ENCODE data around the gene SVOP.

Gene SVOP

DNA sequence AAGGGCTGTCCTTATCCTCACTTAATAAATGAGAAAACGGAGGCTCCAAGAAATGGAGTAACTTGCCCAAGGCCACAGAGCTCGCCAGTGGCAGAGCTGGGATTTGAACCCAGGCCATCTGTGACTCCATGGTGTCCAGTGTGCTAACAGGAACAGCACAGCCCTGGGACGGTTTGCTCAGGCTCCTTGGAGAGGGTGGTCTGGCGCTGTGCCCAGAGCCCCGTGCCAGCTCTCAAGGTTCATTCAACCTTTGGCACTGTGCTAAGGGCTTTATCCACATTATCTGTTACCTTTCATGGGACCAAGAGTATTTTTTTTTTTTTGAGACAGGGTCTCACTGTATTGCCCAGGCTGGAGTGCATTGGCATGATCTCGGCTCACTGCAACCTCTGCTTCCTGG is 132.8 kb downstream of the SVOP start:
- H3K4me3 ChIP-seq (ENCODE audit: control insufficient read depth, low read depth, low read length) = no peak overlapping the region
- TF ChIP-seq, protein P1, sequence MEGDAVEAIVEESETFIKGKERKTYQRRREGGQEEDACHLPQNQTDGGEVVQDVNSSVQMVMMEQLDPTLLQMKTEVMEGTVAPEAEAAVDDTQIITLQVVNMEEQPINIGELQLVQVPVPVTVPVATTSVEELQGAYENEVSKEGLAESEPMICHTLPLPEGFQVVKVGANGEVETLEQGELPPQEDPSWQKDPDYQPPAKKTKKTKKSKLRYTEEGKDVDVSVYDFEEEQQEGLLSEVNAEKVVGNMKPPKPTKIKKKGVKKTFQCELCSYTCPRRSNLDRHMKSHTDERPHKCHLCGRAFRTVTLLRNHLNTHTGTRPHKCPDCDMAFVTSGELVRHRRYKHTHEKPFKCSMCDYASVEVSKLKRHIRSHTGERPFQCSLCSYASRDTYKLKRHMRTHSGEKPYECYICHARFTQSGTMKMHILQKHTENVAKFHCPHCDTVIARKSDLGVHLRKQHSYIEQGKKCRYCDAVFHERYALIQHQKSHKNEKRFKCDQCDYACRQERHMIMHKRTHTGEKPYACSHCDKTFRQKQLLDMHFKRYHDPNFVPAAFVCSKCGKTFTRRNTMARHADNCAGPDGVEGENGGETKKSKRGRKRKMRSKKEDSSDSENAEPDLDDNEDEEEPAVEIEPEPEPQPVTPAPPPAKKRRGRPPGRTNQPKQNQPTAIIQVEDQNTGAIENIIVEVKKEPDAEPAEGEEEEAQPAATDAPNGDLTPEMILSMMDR (IDR thresholded peaks at IDR 0.05; ENCODE audit: control insufficient read depth, insufficient read depth, low read depth, low read length, missing control alignments) = no peak
- DNase-seq (ENCODE audit: low read depth) = no peak

GRCh38 chr12:108886873-108887629 is 133.8 kb downstream of the SVOP start:
- TF ChIP-seq, protein P1 (IDR thresholded peaks at IDR 0.05; ENCODE audit: control insufficient read depth, insufficient read depth, low read depth, low read length, missing control alignments) = no peak
- H3K4me3 ChIP-seq (ENCODE audit: control insufficient read depth, low read depth, low read length) = no peak overlapping the region
- no peak for DNase-seq (ENCODE audit: low read depth)

DNA sequence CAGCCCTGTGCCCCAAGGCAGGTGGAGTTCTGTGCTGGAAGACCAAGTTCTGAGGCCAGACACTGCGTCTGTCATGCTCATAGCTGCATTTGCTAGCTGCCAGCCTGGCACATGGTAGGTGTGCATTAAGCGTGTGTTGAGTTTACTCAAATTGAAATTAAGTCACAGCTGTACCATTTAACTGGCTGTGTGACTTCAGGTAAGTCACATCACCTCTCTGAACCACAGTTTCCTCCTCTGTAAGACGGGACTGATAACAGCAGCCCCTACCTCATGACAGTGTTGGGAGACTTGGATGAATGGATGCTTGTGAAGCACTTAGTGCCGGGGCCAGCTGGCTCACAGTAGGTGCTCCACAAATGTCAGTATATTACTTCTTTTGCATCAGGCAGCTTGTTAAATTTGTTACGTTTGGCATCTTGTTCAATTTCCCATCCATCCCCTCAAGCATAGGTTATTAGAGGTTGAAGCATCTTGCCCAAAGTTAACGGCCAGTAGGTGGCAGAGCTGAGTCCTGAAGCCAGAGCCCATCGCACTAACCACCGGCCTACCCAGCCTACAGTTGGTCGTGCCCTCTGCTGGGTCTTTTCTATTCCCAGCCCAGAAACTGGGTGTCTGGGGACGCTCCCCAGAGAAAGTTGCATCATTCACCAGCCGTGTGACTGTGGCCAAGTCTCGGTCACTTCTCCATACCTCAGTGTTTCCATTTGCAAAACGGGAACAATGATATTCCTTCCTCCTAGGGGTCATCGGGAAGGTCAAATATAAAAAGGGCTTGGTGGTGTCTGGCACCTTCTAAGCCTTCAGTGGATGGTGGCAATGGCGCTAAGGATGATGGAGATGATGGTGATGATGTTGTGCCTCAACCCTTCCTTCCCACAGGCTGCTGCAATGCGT is 136.5 kb downstream of the SVOP start:
- H3K4me3 ChIP-seq (ENCODE audit: control insufficient read depth, low read depth, low read length) = no peak overlapping the region
- no peak for DNase-seq (ENCODE audit: low read depth)
- TF ChIP-seq, protein P1 (IDR thresholded peaks at IDR 0.05; ENCODE audit: control insufficient read depth, insufficient read depth, low read depth, low read length, missing control alignments) = peak; percentile 57

DNA sequence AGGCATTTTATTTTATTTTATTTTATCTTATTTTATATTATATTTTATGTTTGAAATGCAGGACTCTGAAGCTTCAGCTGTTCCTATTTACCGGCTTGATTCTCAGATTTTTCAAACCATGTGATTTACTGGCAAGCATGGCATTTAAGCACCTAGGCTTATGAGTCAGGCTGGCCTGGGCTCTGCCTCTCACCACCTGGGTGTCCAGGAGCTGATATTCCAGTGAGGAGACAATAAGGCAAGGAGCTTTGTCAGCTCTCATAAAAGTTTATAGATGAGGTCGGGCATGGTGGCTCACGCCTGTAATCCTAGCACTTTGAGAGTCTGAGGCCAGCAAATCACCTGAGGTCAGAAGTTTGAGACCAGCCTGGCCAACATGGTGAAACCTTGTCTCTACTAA is 138.9 kb downstream of the SVOP start:
- DNase-seq (ENCODE audit: low read depth) = no peak
- TF ChIP-seq, protein P1 (IDR thresholded peaks at IDR 0.05; ENCODE audit: control insufficient read depth, insufficient read depth, low read depth, low read length, missing control alignments) = no peak

GRCh38 chr12:108879615-108880254 is 141.1 kb downstream of the SVOP start, which contains the start of gene DAO:
TSS of gene DAO (plus strand) at chr12:108880092. CDS start at chr12:108885007, 4,915 bp downstream.
- no peak for DNase-seq (ENCODE audit: low read depth)
- no peak within 1 kb of the TSS for H3K4me3 ChIP-seq (ENCODE audit: control insufficient read depth, low read depth, low read length)
- TF ChIP-seq, protein P1 (IDR thresholded peaks at IDR 0.05; ENCODE audit: control insufficient read depth, insufficient read depth, low read depth, low read length, missing control alignments) = no peak

More for the DNA sequence above, 138.9 kb downstream of the SVOP start:
- no peak overlapping the region for H3K4me3 ChIP-seq (ENCODE audit: control insufficient read depth, low read depth, low read length)

DNA sequence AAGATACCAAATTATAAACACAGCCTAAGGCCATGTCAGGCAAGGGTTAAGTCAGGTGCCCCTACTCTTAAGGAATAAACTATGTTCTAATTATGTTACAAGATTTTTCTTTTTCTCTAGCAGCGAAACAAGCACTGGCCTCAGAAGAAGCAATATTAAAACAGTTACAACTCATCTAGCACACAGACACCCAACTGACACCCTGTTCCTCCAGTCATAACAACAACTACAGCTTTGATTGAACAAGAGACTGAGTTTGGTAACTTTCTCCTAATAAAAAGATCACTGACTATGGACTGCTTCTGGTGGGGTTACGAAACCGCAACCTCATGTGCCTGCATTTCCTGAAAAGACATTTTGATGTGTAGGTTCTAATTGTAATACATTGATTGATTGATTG is 144.3 kb downstream of the SVOP start:
- TF ChIP-seq, protein P1 (IDR thresholded peaks at IDR 0.05; ENCODE audit: control insufficient read depth, insufficient read depth, low read depth, low read length, missing control alignments) = no peak
- no peak for DNase-seq (ENCODE audit: low read depth)
- no peak overlapping the region for H3K4me3 ChIP-seq (ENCODE audit: control insufficient read depth, low read depth, low read length)

Data from AG09309 (cell line).